GM12873 (cell line): ENCODE measurements around the gene ADPGK.

Source experiments
- CTCF ChIP-seq: IDR thresholded peaks from 2 replicates; pipeline ENCODE4 v1.5.1; 2012; ENCODE audit warnings: low read depth, mild to moderate bottlenecking, moderate library complexity, low read length, control low read depth; ENCODE audit not compliant: insufficient read depth; ENCODE audit errors: missing control alignments

The ADPGK gene

DNA sequence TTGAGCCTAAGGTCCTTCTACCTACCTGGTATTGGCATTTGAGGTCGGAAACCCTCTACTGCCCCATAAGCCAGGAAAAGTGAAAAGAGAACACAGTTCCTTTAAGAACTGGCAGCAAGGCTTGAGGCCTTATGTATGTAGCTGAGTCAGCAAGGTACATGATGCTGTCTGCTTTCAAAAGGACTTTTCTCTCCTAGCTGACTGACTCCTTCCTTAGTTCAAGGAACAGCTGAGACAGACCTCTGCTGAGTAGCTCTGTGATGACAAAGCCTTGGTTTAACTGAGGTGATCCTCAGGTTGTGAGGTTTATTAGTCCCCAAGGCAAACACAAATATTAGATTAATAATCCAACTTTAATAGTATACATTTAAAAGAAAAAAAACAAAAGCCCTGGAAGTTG lies 45.8 kb downstream of the ADPGK start:
- no peak for TF ChIP-seq CTCF

DNA sequence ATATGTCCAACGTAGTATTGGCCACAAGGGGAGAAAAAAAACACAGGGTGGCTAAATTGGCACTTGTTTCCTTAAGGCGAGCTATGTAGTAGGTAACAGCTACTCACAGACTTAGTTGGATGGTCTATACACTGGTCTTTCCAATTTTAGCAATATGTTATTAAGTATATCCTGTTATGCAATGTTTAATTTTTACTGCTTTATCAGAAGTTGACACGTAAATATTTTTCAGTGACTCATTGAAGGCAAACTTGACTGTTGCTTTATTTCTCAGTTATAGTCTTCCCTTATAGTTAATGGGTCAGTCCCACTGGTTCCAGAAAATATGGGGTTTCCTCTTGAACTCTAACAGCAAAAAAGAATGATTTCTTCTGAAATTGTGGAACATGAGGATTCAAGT lies 46.5 kb downstream of the ADPGK start:
- no peak for TF ChIP-seq CTCF

DNA sequence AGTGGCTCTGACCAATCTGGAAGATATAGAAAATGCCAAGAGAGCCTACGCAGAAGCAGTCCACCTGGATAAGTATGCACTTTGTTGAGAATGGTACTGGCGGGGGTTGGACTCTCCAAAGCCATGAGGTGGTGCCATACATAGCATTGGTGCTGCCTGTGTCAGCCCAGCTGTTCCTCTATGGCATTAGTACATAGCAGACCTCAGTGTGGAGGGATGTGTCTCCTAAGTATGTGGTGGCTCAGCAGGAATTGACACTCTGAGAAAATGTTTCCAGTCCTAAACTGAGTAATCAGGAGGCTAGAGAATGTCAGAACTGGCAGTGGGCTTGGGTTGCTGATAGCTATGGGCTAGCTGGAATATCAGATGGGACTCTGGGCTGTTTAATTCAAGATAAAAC lies 48.4 kb downstream of the ADPGK start:
- no peak for TF ChIP-seq CTCF

- TF ChIP-seq CTCF, result no peak
Observed at GRCh38 chr15:72733941-72734738, 49.4 kb downstream of the ADPGK start.

GRCh38 chr15:72732516-72732915 lies 51.0 kb downstream of the ADPGK start:
- peak; percentile 27 for TF ChIP-seq CTCF

GRCh38 chr15:72732086-72732485 lies 51.5 kb downstream of the ADPGK start:
- TF ChIP-seq CTCF, result no peak

- no peak for TF ChIP-seq CTCF
Observed at GRCh38 chr15:72728821-72729220, 54.7 kb downstream of the ADPGK start.
